Right lobe of liver (tissue), 4 donors: ENCODE results near the gene ADGRB3.

Experiments
- CTCF ChIP-seq, 4 donors: fragments of 200-600 bp in 3 of 4; fragments of 450-650 bp in 1 of 4; IDR thresholded peaks; one replicate each; pipeline versions ENCODE4 v1.5.1 to v1.8.0; 2016 to 2022; ENCODE audit warnings: antibody characterized with exemption in 4 of 4, mild to moderate bottlenecking in 2 of 4
- POLR2A ChIP-seq: fragments of 450-650 bp; IDR thresholded peaks from one replicate; pipeline ENCODE4 v1.6.1; 2017; ENCODE audit warnings: antibody characterized with exemption, mild to moderate bottlenecking
- donor health status: DM: no; HTN: no; CAD: no.
- donor health status: DM: no; HTN: no; CAD: no.
- donor health status: DM: no; HTN: yes; CAD: no.

- TF ChIP-seq CTCF (IDR thresholded peaks at IDR 0.05) (no peak), POLR2A (no peak)
Observed at GRCh38 chr6:68738039-68738438, 103.0 kb downstream of the ADGRB3 start.
